Activated CD8-positive, alpha-beta memory T cell treated with anti-CD3 and anti-CD28 coated beads, Interleukin-2, amount 50 U/mL, for 48 hours (primary cell): ENCODE results near the gene SPINK4.

ENCODE experiments used
- DNase-seq: peaks from one replicate; pipeline ENCODE4 v3.0.0-alpha.2; 2020

The SPINK4 gene

GRCh38 chr9:33263131-33264002 is 23.4 kb downstream of the SPINK4 start:
- DNase-seq: no peak

DNA sequence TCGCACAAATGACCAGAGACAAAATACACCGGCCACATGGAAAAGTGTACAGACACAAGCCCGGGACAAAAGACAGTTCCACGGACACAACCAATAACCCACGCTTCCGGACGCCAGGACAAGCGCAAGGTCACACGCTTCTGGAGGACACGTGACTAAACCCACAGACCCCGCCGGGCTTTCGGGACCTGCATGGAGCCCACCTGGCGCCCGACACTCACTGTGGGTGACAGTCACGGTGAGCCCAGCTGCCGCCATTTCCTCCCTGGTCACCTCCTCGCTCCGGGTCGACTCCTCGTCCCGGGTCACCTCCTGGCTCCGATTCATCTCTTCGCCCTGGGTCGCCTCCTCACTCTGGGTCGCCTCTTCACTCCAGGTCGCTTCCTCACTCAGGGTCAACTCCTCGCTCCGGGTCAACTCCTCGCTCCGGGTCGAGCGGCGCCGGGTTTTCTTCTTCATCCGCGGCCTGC is 24.1 kb downstream of the SPINK4 start:
- DNase-seq: peak; percentile 78

DNA sequence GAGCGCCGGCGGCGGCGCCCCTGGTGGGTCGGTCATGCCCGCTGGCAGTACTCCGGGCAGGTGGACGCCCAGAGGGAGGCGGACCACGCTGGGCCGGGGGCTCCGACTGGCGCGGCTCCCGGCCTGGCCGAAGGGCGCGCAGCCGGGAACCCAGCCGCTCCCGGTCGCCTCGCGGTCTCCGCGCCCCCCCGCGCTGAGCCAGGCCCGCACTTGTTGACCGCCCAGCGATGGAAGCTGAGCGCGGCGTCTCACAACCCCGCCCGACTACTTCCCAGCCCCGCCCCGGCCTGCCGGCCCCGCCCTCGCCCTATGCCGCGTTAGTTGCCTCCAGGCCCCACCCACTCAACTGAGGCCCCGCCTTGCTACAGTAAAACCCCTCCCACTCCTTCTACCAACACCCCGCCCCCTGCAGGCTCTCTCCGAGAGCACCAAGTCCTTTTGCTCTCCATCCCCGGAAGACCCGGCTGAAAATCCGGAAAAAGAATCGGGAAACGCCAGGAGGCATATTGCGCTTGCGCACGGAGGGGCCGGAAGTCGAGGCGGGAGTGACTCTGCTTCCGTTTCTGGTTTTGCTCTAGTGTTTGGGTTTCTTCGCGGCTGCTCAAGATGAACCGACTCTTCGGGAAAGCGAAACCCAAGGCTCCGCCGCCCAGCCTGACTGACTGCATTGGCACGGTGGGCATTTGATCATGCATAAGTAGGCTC is 24.7 kb downstream of the SPINK4 start, which contains the start of the genes BAG1 and CHMP5:
Gene BAG1 (minus strand): TSS at position 236 of the 705 bp plus-strand sequence.
Gene CHMP5 (plus strand): TSS at position 577 of the 705 bp plus-strand sequence. CDS start 30 bp downstream, at position 607.
- DNase-seq: peak; percentile 99

- DNase-seq: no peak
Observed at GRCh38 chr9:33265211-33265865, 25.4 kb downstream of the SPINK4 start.

DNA sequence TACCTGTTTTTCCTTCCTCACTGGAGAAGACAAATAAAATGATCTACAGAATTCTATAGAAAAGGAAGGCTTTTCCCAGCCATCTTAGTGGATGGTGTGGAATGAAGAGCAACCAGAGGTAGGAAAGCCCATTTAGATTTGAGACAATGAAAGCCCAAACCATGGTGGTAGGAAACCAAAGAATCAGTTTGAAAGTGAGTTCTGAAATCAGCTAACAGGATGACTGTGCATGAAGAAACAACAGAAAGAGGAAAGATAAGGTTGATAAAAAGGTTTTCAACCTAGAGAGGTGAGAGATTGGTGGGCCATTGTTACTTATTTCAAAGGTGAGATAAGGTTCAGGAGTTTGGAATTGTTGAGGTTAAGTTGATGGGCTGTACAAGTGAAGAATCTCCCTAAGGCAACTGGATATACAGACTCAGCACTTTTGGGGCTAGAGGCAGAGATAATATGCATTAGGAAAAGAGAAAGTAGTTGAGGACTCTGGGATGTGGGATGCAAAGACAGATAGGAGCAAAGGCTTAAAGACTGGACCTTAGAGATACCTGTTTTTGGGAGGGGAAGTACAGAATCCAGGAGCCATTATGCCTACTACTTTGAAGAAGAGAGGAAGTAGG is 27.3 kb downstream of the SPINK4 start:
- no peak for DNase-seq

DNA sequence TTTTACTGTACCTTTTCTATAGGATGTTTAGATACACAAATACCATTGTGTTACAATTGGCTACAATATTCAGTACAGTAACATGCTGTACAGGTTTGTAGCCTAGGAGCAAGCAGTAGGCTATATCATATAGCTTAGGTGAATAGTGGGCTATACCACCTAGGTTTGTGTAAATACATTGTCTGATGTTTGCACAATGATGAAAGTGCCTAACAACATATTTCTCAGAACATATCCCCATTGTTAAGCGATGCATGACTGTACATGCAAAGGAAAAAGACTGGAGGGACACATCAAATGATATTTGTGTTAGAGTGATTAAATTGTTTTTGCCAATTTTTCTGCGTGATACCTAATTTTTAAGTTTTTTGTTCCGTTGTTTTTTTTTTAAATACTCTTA is 30.2 kb downstream of the SPINK4 start:
- no peak for DNase-seq

GRCh38 chr9:33272061-33272460 is 32.1 kb downstream of the SPINK4 start:
- no peak for DNase-seq

- no peak for DNase-seq
Observed at GRCh38 chr9:33273266-33273971, 33.5 kb downstream of the SPINK4 start.

DNA sequence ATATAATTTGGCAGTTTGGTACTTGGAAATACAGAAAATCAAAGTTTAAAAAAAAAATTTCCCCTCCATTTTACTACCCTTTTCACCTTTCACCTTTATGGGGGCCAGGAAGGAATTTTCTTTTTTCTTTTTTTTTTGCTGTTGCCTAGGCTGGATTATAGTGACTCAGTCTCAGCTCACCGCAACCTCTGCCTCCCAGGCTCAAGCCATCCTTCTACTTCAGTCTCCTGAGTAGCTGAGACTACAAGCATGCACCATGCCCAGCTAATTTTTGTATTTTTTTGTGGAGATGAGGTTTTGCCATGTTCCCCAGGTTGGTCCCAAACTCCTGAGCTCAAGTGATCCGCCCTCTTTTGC is 34.0 kb downstream of the SPINK4 start:
- DNase-seq: no peak

- DNase-seq: no peak
Observed at GRCh38 chr9:33277484-33277883, 37.5 kb downstream of the SPINK4 start.

DNA sequence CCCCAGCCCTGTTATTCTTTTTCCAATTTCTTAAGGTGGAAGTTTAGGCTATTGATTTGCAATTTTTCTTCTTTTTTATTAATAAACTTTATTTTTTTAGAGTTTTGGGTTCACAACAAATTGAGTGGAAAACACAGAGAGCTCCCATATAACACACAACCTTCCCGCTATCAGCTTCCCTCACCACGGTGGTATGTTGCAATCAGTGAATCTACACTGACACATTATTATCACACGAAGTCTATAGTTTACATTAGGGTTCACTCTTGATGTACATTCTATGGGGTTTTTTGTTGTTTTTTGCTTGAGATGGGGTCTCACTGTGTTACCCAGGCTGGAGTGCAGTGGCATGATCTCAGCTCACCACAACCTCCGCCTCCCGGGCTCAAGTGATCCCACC is 45.5 kb downstream of the SPINK4 start:
- DNase-seq: no peak

- no peak for DNase-seq
Observed at GRCh38 chr9:33287087-33287490, 47.1 kb downstream of the SPINK4 start.

DNA sequence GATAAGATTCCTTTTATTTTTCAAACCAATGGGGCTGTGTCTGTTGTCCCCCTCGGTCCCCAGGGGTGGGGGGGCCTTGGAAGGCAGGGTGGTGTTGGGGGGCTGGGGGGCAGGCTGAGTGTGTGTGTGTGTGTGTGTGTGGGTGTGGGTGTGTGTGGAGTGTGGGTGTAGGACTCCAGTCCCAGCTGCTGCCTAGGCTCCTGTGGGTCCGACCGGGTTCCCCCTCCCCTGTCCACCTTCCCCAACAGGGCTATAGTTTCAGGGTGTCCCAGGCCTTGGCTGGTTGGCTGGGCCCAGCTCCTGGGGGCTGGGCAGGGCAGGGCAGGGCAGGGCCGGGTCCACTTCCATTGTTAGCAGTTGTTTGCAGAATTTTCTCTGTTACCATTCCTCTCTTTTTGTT is 48.3 kb downstream of the SPINK4 start:
- no peak for DNase-seq

- DNase-seq: peak; percentile 61
Observed at GRCh38 chr9:33288828-33289483, 49.0 kb downstream of the SPINK4 start.

DNA sequence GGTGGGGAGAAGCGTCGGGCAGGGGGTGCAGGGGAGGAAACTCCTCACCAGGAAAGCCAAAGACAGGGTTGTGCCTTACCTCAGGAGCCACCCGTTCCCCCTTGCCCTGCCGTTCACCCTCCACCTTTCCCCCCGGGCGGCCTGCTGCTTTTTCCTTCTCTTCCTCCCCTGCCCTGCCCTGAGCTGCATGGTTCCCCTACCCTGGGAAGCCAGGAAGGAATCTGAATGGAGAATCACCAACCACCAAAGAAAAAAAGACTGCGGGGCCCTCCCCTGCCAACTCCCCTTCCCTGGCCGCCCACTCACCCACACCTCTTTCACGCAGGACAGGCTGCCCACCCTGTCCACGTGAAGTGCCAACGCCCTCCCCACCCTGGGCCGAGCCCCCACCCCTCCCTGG is 49.5 kb downstream of the SPINK4 start:
- DNase-seq: peak; percentile 72

GRCh38 chr9:33289936-33290246 is 49.9 kb downstream of the SPINK4 start:
- no peak for DNase-seq

DNA sequence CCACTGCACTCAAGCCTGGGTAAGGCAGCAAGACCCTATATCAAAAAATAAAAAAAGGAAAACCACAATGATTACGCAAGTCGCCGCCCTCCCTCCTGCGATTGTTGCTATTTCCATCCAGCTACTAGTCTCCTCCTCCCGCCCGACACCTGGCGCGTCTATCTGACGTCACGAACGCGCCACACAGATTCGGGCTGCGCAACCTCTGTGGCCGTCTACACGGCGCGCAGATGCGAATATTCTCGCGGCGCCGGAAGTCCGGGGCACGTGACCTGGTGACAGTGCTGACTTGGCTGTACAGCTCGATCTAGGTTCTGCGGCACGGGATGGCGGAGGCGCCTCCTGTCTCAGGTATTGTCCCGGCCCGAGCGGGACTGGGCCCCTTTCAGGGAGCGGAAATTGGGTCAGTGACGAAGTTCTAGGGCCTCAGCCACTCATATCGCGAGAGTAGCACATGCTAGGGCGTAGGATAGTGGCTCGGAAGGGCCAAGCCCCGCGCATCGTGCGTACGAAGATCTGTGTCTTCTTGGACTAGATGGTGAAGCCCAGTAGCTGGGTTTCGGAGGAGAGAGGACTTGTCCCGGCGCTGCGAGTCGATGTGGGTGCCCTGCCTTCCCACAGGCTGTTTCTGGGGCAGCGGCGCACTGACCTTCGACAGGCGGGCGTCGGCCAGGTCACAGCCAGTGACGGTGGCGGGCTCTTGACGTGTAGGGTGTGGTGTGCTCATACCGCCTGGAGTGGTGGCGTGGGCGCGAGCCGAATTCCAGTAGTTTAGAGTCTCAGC is 50.5 kb downstream of the SPINK4 start, which contains the start of gene NFX1:
Gene NFX1 (plus strand): TSS at position 270 of the 784 bp plus-strand sequence. CDS start 57 bp downstream, at position 327.
- DNase-seq: peak; percentile 99

GRCh38 chr9:33291031-33291397 is 51.0 kb downstream of the SPINK4 start:
- no peak for DNase-seq

DNA sequence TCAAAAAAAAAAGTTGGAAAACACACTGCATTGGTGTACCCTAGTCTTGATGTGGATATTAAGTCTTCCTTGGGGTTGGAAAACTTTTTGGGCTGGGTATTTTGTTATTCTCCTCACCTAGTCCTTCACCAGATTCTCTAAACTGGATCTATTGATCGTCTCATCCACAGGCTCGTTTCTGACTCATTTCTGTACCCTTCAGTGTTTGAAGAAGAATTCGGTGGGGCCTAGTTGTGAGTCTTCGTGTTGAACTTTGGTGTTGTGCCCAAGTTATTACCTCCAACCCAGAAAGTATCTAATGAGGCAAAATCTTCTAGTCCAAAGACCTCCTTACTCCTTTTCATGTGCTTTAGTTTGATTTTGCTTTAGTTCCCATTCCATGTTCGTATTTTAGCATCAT is 51.9 kb downstream of the SPINK4 start:
- DNase-seq: no peak

GRCh38 chr9:33293782-33294181 is 53.8 kb downstream of the SPINK4 start:
- DNase-seq: no peak
